T-helper 22 cell (primary cell): ENCODE data around the gene SLC7A6OS.

Source experiments
- DNase-seq: peaks from one replicate; pipeline ENCODE4 v3.0.0-alpha.2; 2020; ENCODE audit warnings: low read depth

The SLC7A6OS gene

DNA sequence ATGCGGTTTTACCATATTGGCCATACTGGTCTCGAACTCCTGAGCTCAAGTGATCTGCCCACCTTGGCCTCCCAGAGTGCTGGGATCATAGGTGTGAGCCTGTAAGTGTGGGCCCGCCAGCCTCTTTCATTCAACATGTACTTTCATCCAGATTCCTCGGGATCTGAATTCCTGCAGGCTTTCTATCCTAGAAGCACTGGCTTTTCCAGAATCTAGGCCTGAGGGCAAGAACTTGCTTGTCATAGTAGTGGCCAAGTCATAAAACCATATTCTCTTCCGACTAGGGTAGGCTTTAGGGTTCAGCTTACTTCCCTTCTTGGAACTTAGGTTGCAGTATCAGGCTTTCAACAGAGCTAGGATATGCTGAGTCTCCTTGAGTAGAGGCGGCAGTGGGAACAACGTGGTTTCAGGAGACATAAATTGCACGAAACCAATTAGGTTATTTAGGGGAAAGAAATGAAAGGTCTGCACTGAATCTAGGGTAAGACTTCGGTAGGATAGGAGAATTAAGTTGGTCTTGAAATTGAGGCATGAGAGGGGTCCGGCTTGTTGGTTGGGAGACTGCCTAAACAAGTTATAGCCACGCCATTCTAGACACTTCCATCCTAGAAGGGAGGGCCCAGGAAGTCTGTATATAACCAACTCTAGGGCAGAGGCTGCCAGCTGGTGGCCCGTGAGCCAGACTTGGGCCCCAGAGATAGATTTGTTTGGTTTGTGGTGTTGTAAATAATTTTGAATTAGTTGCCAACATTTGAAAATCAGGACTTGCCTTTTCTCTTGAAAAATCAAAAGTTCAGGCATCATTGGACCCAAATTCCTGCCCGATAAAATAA is 30.8 kb downstream of the SLC7A6OS start:
- no peak for DNase-seq

DNA sequence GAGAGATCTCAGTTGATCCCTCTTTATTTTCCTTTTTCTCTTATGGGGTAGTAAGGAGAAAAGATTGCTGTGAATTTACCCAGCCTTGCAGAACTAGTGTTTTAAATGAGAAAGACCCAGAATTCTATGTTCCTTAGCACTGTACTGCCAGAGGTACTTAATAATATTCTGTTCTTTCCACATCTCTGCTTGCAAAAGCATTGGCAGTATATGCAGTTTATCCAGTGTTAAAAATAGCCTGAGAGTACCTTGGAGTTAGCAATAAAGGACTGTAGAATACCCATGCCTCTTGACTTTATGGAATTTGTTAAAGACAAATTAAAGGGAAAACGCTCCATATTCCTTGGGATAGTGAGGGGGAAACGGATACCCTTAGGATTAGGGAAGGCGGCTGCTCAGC is 34.5 kb downstream of the SLC7A6OS start:
- DNase-seq = no peak

DNA sequence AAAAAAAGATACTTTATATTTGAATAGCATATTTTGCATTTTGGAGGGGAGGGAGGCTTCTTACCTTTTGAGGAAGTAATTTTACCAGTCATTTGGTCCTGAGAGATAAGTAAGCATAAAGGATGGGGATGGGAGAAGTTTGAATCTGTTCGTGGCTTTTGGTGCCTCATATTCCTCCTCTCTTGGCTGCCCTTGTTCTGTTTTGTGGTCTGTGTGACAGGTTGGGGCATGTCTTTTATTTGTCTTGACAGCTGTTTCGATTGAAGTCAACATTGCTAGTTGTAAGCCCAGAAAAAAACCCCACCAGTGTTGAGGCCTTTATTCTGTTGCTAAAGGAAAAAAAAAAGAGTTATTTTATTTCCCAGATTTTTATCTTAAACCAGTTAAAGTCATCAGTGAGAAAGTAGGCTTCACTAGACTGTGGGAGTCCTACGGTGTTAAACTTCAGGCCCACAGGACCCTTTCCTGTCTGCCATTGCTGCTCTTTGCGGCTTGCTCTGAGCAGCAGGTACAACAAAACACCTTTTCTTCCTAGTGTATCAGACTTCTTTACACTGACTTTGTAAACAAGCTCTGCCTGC is 35.0 kb downstream of the SLC7A6OS start:
- peak; percentile 47 for DNase-seq

DNA sequence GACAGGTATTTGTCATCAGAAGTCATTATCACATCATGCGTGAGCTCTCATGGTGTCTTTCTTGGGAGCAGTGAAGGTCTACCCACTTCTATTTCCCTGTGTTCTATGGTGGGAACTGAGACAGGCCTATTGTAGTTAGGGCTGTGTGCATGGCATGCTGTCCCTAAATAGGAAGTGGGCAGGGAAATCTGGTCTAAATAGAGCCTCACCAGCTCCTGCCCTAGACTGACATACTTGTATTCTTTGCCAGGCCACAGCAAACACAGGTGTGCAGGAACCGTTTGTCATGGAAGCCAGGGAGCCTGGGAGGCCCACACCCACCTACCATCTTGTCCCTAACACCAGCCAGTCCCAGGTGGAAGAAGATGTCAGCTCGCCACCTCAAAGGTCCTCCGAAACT is 36.3 kb downstream of the SLC7A6OS start:
- no peak for DNase-seq

DNA sequence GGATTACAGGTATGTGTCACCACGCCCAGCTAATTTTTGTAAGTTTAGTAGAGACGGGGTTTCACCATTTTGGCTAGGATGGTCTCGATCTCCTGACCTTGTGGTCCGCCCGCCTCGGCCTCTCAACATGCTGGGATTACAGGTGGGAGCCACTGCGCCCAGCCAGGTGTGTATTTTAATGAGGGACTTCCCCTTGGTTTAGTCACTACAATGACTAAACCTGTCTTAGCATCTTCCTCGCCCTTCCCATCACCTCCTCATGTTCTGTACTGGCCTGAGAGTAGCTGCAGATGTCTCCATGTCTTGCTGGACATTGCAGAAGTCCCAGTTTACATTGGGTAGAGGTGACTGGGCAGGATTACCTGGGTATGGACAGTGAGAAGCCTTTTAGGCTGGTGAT is 36.9 kb downstream of the SLC7A6OS start:
- no peak for DNase-seq

DNA sequence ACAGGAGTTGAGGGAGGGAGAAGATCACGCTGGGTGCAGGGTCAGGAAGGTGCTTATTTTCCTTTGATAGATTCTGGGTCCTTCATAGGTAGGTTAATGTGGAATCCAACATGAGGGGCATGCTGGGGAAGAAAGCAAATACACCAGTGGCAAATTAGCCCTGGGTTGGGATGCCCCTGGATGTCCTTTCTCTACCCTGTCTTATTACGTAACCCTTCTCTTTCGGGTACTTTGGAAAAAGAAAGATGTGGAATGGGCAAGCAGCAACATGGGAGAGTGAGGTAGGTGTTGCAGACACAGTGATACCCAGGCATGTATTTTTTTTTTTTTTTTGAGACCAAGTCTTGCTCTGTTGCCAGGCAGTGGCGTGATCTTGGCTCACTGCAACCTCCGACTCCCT is 37.3 kb downstream of the SLC7A6OS start:
- DNase-seq = no peak

DNA sequence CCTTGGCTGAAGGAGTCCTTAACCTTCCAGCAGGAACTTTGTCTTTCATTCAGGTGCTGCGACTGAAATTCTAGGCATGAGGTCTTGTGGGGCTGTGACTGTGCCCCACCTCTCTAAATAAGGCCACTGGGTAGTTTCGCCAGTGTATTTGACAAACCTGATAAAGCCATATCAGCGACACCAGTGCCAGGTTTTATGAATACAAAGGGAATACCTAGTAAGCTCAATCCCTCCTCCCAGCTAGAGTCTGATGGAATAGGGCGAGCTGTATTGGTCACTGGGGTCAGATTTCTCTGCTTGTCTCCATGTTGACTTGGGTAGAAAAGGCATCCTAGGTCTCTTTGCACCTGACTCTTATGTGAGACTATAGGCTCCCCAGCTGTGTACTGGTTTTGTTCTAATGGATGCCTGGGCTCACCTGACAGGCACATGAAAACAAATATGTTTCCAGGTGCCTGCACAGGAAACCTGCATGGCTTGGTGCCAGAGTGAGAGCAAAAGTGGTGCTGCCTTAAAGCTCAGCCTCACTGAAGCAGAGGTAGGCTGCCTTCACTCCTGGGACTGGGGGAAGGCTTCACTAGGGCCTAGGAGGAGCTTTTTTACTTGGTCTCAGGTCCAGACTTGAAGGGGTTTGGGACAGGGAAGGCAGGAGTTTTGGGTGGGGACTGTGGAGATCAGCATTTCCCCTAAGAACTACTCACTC is 38.1 kb downstream of the SLC7A6OS start:
- DNase-seq = peak; percentile 44

DNA sequence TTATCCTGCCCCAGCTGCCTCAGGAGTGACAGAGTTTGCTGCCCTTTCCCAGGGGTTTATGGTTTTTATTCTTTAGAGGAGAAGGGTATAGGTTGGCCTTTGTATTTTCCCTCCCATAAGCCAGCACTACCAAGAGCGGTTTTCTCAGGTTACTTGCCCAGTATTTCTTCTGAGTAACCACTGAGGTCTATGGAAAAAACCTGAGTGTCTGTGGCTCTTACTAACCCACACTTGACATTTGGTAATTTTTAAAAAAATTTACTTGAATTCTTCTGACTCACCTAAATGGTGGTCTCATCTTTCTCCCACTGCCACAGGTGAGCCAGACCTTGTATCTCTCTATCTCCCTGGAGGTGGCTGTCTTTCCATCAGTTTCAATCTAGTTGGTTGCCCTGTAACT is 40.4 kb downstream of the SLC7A6OS start:
- DNase-seq = no peak

DNA sequence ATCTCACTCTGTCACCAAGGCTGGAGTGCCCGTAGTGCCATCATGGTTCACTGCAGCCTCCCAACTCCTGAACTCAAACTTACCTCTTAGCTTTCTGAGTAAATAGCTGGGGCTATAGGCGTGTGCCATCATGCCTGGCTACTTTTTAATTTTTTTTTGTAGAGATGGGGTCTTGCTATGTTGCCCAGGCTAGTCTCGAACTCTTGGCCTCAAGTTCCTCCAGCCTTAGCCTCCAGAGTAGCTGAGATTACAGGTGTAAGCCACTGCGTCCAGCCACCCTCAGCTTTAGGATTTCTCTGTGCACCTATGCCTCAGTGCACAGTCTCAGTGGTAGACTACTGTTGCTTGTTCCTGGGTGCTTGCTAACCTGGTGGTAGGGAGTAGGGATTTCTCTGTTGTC is 41.0 kb downstream of the SLC7A6OS start:
- DNase-seq = no peak

DNA sequence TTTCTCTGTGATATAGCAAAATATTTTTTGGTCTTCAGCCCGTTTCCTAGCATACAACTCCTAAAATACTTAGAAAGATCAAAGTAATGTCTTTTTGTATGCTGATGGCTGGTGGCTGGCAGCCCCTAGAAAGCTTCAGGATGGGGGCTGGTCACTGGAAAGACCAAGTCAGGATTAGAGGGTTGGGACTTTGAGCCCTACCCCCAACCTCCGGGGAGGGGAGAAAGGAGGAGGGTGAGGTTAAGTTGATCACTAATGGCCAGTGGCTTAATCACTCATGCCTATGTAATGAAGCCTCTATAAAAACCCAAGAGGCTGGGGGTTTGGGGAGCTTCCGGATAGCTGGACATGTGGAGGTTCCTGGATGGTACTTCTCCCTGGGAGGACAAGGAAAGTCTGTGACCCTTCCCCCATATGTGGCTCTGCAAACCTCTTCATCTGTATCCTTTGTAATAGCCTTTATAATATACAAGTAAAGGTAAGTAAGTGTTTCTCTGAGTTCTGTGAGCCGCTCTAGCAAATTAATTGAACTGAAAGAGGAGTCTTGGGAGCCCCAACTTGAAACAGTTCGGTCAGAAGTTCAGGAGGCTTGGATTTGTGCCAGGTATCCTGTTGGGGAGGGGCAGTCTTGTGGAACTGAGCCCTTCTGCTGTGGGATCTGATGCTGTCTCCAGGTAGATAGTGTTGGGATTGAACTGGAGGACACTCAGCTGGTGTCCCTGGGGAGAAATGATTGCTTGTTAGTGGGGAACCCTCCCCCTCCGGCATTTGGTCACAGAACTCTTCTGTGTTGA is 42.9 kb downstream of the SLC7A6OS start:
- no peak for DNase-seq

DNA sequence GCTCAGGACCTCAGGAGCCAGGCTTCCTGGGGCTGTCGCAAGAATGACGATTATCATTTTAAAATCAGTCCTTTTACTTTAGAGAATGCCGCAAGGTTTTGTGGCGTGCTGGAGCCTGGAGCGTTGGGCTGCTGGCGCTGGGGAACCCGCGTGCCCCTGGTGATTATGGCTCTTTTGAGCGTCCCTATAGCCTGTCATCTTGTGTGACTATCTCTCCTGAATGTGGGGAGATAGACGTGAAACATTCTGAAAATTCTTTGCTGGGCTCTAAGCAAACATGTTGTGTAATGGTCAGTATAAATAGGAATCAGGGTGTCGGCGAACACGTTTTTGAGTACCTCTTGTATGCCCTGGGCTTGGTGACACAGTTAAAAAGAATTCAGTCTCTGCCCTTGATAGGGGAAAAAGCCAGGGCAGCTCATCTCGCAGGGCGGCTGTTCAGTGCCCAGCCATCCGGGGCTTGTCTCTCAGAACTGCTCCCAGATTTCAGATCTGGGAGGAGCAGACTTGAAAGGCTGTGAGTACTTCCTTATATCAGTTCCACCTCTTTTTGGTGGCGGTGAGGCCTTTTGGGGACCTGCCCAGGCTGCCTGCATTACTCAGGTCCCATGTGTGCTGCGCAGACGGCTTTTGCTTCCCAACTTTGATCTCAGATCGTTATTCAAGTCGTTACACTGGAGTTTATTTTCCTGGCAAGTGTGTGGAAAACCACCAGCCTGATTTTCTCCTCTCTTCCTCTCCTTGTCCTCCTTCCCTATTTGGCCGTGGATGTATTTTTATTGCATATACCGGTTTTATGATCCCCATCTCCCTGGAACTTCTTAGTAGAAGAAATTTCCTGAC is 45.4 kb downstream of the SLC7A6OS start:
- DNase-seq = peak; percentile 58

DNA sequence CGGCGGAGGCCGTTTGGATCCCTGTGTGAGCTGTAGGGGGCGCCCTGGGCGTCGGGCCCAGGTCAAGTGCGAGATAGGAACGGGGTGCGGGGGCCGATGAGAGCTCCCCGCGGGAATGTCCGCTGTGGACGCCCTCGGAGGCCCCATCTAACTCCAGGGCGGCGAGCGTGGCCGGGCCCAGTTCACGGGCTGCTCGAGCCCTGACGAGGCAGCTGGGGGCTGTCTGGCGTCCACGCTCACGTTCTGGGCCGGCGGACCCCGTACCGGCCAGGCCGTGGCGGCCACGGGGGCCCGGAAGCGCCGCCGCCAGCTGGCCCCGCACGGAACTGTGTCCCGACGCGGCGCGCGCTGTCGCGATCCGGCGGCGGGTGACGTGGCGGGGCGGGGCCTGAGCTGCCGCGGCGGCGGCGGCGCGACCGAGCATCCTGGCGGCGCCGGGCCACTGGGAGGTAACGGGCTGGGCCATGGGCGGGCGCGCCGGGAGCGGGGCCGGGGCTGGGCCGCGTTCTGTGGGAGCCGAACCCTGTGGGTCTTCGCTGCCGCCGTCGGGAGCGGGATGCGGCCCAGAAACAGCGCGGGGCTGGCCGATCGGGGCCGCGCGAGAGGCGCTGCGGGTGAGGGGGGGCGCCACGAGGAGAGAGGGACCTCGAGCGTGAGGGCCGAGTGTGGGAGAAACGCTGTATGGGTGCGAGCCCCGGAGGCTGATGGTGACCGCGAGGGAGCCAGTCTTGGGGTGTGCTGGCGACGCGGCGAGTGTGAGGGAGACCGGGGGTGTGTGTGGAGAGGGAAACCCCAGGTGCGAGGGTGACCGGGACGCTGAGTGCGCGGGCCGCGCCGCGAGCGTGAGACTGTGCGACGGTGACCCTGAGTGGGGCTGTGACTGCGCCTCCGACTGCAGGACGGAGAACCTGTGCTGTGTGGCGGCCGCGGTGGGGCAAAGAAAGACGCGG is 46.3 kb downstream of the SLC7A6OS start, which contains the start of gene SLC7A6:
Gene SLC7A6 (plus strand): TSS at position 399 of the 950 bp plus-strand sequence. CDS start 10,201 bp downstream, outside the sequence.
- DNase-seq = peak; percentile 73

DNA sequence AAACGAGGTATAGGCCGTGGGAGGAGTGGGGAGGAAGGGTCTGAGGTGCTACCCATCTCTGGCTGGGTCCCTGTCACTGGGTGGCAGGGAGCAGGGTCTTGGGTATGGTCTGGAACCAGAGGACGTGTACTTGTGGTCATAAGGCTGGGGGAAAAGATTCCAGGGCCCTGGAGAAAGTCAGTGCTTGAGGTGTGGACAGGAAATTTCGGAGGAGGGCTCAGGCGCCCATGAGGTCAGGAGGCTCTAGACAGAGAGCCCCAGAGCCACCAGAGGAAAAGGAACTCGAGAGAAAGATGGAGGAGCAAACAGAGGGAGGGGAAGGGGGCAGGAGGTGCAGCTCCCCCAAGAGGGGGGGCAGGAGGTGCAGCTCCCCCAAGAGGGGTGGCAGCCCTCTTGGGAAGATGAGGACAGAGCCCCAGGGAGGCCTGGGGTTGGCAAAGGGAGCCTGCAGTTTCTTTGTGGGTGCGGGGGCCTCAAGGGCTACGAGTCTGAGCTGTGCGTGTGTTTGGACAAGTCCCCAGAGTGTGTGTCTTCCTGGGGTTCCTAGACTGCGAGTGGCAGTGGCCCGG is 47.1 kb downstream of the SLC7A6OS start:
- no peak for DNase-seq

DNA sequence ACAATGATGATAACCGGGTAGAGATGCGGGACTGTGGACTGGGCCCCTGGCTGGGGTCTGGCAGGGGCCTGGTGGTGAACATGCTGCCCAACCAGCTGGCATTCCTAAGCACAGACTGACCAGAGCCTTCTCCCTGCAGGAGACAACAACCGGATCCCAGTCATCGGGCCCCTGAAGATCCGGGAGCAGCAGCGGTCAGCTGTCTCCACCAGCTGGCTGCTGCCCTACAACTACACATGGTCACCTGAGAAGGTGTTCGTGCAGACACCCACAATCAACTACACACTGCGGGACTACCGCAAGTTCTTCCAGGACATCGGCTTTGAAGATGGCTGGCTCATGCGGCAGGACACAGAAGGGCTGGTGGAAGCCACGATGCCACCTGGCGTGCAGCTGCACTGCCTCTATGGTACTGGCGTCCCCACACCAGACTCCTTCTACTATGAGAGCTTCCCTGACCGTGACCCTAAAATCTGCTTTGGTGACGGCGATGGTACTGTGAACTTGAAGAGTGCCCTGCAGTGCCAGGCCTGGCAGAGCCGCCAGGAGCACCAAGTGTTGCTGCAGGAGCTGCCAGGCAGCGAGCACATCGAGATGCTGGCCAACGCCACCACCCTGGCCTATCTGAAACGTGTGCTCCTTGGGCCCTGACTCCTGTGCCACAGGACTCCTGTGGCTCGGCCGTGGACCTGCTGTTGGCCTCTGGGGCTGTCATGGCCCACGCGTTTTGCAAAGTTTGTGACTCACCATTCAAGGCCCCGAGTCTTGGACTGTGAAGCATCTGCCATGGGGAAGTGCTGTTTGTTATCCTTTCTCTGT is 51.5 kb downstream of the SLC7A6OS start:
- no peak for DNase-seq

DNA sequence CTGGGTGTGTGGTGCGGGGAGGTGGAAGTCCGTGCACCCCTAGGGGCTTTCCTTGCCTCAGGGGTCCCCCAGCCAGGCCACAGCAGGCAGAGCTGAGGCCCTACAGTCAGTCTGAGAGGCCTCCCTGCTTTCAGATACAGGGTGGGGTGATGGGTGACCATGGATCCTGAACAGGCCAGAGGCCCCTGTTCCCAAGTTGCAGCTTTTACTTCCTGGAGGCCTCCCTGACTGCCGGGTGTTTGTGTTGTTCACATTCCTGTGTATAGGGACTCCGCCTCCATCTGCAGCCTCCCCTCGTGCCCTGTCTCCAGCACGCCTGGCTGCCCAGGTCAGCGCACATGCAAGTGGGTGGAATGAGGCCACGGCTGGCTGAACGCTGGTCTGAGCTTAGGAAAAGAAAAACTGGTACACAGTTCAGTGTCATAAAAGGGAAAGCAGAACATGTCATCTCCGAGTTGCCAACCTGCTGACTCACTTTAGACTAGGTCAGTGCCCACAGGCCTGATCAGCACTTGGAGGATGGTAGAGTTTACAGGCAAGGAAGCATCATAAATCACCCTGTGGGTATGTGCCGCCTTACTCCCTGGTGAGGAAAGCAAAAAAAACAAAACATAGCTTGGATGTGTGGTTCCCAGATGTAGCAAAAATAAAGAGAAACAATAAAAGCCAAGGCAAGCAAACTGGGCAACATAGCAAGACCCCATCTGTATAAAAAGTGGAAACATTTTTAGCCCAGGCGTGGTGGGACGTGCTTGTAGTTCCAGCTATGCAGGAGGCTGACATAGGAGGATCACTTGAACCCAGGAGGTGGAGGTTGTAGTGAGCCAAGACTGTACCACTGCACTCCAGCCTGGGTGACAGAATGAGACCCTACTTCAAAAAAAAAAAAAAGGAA is 52.6 kb downstream of the SLC7A6OS start:
- no peak for DNase-seq

DNA sequence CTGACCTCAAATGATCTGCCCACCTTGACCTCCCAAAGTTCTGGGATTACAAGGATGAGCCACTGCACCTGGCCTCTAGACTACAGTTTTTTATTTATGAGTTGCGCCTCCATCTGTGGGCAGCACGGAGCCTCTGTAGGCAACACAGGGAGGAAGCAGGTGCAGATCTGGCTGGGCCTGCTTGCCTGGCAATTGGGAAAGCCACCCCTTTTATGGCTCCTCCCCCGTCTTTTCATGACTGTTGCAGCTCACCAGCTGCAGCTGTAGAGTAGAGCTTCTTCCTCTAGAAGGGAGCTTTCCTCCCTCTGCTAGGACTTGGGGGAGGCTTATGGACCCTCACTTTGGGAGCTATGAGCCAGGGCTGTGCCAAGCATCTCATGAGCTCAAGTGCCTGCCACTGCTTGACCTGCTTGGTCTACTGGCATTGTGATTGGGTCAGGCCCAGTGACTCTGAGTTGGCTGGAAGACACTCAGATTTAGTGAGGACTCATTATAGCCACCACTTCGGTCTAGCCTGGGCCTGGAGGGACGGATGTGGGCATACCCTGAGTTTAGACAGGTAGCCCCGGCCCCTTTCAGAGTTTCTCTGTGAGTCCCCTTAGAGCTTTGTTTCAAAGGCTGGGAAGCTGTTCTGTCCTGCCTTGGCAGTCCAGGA is 53.4 kb downstream of the SLC7A6OS start:
- no peak for DNase-seq

DNA sequence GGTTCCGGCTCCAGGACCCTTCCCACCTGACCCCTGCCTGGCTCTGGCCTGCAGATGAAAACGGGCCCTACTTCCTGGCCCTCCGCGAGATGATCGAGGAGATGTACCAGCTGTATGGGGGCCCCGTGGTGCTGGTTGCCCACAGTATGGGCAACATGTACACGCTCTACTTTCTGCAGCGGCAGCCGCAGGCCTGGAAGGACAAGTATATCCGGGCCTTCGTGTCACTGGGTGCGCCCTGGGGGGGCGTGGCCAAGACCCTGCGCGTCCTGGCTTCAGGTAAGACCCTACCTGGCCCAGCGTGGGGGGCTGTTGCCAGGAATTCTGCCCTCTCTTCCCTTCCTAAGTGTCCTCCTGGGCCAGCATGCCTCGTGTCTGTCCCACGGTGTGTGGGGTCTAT is 55.0 kb downstream of the SLC7A6OS start:
- DNase-seq = no peak
